Measurements from ENCODE around the gene TGM6. TPM values are rescaled to one million over a fixed set of nuclear protein-coding genes. Genes with fewer than 3 reads are reported as not detected.
A peak's percentile ranks its signal among the peaks of the same experiment; 100 is the strongest.

TGM6 gene
- polyA plus RNA-seq, 1 donor, result not detected

DNA sequence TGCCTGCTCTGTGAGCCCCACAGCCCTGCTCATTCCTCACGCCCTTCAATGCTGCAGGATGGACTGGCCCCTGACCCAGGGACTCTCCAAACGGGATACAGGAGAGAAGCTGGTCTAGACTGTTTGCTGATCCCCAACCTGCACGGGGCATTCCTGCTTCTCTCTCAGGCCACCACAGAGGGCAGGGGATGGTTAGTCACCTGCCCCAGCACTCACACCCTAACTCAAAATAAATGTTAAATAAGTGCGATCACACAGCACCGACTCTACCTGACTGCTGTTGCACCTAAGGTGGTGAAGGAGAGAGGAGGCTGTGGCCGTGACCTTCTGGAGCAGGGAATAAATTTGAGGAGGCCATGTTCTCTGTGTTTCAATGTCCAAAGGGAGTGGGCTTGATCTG is 39.9 kb upstream of the TGM6 start:
- H3K36me3 ChIP-seq (ENCODE audit: control insufficient read depth, insufficient read depth, low read length), result no peaks in the 10 kb centered on the region
- H3K9me3 ChIP-seq (ENCODE audit: control insufficient read depth, low read depth, low read length), result no peaks in the 10 kb centered on the region
- H3K4me1 ChIP-seq (ENCODE audit: control insufficient read depth, insufficient read depth, low read length), result no peaks in the 10 kb centered on the region
- H3K27me3 ChIP-seq (ENCODE audit: control insufficient read depth, insufficient read depth, low read length), result no peaks in the 10 kb centered on the region
- H3K27ac ChIP-seq (ENCODE audit: low read length), result no peak overlapping the region
- no CpG with 5 or more reads among the region's 6 CpGs for WGBS (ENCODE audit: insufficient coverage, low lambda C conversion rate)
- no peak overlapping the region for H3K4me3 ChIP-seq (ENCODE audit: low read length)
- DNase-seq, result no peak

DNA sequence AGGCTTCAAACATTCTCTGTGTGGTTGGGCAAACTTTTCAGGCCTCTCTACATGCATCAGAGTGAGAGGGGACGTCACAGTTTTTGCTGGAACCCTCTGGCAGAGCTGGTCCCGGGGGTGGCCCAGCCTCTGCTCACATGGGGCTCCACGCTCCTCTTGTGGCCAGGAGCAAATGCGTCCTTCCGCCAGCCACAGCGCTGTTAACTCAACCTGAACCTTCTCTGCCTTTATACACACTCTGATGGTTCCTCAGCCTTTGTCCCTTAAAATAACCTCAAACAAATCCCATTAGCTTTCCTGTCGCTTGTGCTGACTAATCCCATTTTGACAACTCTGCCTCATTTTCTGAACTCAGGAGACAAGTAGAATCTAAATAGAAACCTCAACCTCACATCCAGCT is 39.4 kb upstream of the TGM6 start:
- Histone ChIP-seq H3K9me3 (ENCODE audit: control insufficient read depth, low read depth, low read length) (no peaks in the 10 kb centered on the region), H3K27ac (ENCODE audit: low read length) (no peak overlapping the region), H3K27me3 (ENCODE audit: control insufficient read depth, insufficient read depth, low read length) (no peaks in the 10 kb centered on the region), H3K4me3 (ENCODE audit: low read length) (no peak overlapping the region), H3K4me1 (ENCODE audit: control insufficient read depth, insufficient read depth, low read length) (no peaks in the 10 kb centered on the region), H3K36me3 (ENCODE audit: control insufficient read depth, insufficient read depth, low read length) (no peaks in the 10 kb centered on the region)
- no peak for DNase-seq
- WGBS (ENCODE audit: insufficient coverage, low lambda C conversion rate), result 83% methylated on average over 1 of the region's 7 CpGs

DNA sequence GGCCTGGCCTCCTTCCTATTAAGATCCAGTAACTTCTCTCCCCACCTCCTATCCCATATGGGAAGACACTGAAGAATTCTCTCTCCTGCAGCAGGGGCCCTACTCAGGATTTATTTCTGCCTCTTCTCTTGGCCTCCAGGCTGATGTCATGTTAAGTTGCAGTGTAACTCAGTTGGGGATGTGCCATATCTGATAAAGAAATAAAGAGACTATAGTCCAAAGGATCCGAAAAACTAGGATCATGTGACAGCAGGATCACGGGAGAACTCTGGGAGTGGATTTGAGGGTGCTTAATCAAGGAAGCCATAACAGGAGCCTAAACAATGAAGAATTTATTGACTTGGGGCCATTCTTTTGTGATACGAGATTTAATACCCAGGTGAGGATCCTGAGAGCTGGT is 38.5 kb upstream of the TGM6 start:
- Histone ChIP-seq H3K9me3 (ENCODE audit: control insufficient read depth, low read depth, low read length) (no peaks in the 10 kb centered on the region), H3K4me3 (ENCODE audit: low read length) (no peak overlapping the region)
- peak in 1 of 2 donors; percentile 24 for DNase-seq

DNA sequence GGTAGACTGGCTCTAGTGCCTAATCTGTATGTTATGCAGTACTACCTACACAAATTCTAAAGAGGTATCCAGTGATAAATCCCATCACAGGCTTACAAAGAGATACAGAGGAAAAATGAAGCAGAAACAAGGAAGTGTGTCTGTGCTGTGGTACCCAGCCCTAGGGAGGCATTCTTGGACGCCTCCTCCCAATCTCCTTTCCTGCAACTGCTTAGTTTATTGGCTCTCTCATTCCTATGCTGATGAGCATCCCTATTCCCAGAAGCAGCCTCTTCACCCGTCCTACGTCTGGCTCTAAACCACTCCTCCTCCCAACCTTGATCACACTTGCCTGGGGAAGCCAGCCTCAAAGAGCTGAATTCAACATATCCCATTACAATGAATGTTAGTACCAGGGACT is 34.5 kb upstream of the TGM6 start:
- H3K4me1 ChIP-seq (ENCODE audit: control insufficient read depth, insufficient read depth, low read length), result no peaks in the 10 kb centered on the region
- peaks cover 2% of the 10 kb centered on the region for H3K27me3 ChIP-seq (ENCODE audit: control insufficient read depth, insufficient read depth, low read length)
- H3K36me3 ChIP-seq (ENCODE audit: control insufficient read depth, insufficient read depth, low read length), result no peaks in the 10 kb centered on the region
- H3K9me3 ChIP-seq (ENCODE audit: control insufficient read depth, low read depth, low read length), result no peaks in the 10 kb centered on the region
- no peak for DNase-seq
- no peak overlapping the region for H3K27ac ChIP-seq (ENCODE audit: low read length)
- H3K4me3 ChIP-seq (ENCODE audit: low read length), result no peak overlapping the region
- WGBS (ENCODE audit: insufficient coverage, low lambda C conversion rate), result no CpG with 5 or more reads among the region's 3 CpGs

More for the DNA sequence above, 38.5 kb upstream of the TGM6 start:
- no peak overlapping the region for H3K27ac ChIP-seq (ENCODE audit: low read length)
- H3K27me3 ChIP-seq (ENCODE audit: control insufficient read depth, insufficient read depth, low read length), result no peaks in the 10 kb centered on the region
- no peaks in the 10 kb centered on the region for H3K36me3 ChIP-seq (ENCODE audit: control insufficient read depth, insufficient read depth, low read length)
- H3K4me1 ChIP-seq (ENCODE audit: control insufficient read depth, insufficient read depth, low read length), result no peaks in the 10 kb centered on the region
- WGBS (ENCODE audit: insufficient coverage, low lambda C conversion rate), result no CpG with 5 or more reads among the region's 3 CpGs

DNA sequence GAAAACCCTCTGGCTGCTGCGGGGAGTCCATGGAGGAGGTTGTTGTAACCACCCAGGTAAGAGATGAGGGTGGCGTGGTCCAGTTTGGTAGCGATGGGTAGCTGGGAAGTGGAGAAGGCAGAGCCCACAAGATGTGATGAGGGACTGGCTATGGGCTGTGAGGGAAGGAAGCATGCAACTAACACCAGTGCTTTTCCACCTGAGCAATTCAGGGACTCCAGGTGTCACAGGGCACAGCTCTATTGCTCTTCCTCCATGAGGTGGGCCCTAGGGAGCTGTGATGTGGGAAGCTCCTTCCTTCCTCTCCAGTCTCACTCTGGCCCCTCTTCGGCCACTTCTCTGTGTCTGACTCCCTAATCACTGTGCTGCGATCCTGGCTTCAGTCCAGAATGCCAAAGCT is 32.4 kb upstream of the TGM6 start:
- peaks cover 2% of the 10 kb centered on the region for H3K27me3 ChIP-seq (ENCODE audit: control insufficient read depth, insufficient read depth, low read length)
- no peak overlapping the region for H3K27ac ChIP-seq (ENCODE audit: low read length)
- no peaks in the 10 kb centered on the region for H3K36me3 ChIP-seq (ENCODE audit: control insufficient read depth, insufficient read depth, low read length)
- no peaks in the 10 kb centered on the region for H3K4me1 ChIP-seq (ENCODE audit: control insufficient read depth, insufficient read depth, low read length)
- no CpG with 5 or more reads among the region's 5 CpGs for WGBS (ENCODE audit: insufficient coverage, low lambda C conversion rate)
- no peak overlapping the region for H3K4me3 ChIP-seq (ENCODE audit: low read length)
- H3K9me3 ChIP-seq (ENCODE audit: control insufficient read depth, low read depth, low read length), result no peaks in the 10 kb centered on the region
- no peak for DNase-seq

DNA sequence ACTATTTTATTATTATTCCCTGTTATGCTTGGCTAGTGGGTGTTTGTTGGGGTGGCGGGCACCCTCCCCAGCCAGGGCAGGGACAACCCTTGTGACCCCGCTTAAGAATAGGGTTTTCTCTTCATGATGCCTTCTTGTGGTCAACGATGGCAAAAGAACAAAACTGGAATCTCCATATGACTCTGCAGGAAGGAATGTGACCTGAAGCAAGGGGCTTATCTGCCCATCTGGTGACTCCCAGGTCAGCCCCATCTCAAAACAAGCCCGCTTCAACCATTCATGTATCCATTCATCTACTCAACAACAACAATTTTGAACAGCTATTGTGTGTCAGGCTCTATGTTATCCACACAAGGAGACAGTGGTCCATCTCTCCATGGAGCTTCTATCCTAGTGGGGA is 30.9 kb upstream of the TGM6 start:
- Histone ChIP-seq H3K9me3 (ENCODE audit: control insufficient read depth, low read depth, low read length) (no peaks in the 10 kb centered on the region), H3K27me3 (ENCODE audit: control insufficient read depth, insufficient read depth, low read length) (peaks cover 4% of the 10 kb centered on the region), H3K36me3 (ENCODE audit: control insufficient read depth, insufficient read depth, low read length) (no peaks in the 10 kb centered on the region), H3K4me1 (ENCODE audit: control insufficient read depth, insufficient read depth, low read length) (no peaks in the 10 kb centered on the region), H3K4me3 (ENCODE audit: low read length) (no peak overlapping the region), H3K27ac (ENCODE audit: low read length) (no peak overlapping the region)
- DNase-seq, result no peak
- WGBS (ENCODE audit: insufficient coverage, low lambda C conversion rate), result no CpG with 5 or more reads among the region's 4 CpGs

DNA sequence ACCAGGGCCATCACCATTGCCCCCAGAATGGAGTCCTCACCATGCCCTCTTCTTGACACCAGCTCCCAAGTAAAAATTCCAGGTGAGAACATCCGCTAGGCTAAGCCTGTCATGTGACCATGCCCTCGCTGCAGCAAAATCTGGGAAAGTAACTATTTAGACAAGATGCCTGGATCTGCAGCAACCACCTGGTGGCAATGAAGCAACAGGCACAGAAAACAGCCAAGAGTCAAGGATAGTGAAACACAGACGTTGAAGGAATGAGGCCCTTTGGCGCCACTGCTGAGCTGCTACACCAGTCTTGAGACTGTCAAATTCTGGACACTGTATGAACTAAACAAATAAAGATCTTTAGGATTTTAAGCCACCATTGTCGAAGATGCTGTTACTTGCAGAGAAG is 30.1 kb upstream of the TGM6 start:
- DNase-seq, result no peak
- H3K4me1 ChIP-seq (ENCODE audit: control insufficient read depth, insufficient read depth, low read length), result no peaks in the 10 kb centered on the region
- H3K4me3 ChIP-seq (ENCODE audit: low read length), result no peak overlapping the region
- H3K36me3 ChIP-seq (ENCODE audit: control insufficient read depth, insufficient read depth, low read length), result no peaks in the 10 kb centered on the region
- no peak overlapping the region for H3K27ac ChIP-seq (ENCODE audit: low read length)
- WGBS (ENCODE audit: insufficient coverage, low lambda C conversion rate), result 100% methylated on average over 1 of the region's 5 CpGs
- peaks cover 4% of the 10 kb centered on the region for H3K27me3 ChIP-seq (ENCODE audit: control insufficient read depth, insufficient read depth, low read length)
- no peaks in the 10 kb centered on the region for H3K9me3 ChIP-seq (ENCODE audit: control insufficient read depth, low read depth, low read length)

DNA sequence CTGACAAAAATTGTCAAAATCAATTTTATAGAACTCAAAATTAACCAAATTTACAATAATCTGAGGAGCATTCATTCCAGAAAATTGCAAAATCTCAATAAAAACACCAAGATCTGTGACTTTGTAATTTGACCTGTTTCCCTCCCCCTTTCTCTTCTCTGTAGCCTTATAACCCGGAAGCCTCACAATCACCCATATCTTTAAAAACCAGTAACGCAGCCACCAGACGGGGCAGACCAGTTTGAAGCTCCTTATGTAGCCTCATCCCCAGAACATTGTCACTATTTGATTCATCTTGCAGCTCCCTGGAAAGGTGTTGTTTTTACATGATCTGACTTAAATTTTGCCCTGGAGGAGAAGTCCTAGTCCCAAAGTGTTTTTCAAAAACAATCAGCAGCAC is 27.5 kb upstream of the TGM6 start:
- Histone ChIP-seq H3K4me3 (ENCODE audit: low read length) (no peak overlapping the region), H3K27ac (ENCODE audit: low read length) (no peak overlapping the region), H3K36me3 (ENCODE audit: control insufficient read depth, insufficient read depth, low read length) (no peaks in the 10 kb centered on the region), H3K27me3 (ENCODE audit: control insufficient read depth, insufficient read depth, low read length) (peaks cover 7% of the 10 kb centered on the region), H3K4me1 (ENCODE audit: control insufficient read depth, insufficient read depth, low read length) (no peaks in the 10 kb centered on the region), H3K9me3 (ENCODE audit: control insufficient read depth, low read depth, low read length) (no peaks in the 10 kb centered on the region)
- WGBS (ENCODE audit: insufficient coverage, low lambda C conversion rate), result no CpG with 5 or more reads among the region's 3 CpGs
- no peak for DNase-seq

DNA sequence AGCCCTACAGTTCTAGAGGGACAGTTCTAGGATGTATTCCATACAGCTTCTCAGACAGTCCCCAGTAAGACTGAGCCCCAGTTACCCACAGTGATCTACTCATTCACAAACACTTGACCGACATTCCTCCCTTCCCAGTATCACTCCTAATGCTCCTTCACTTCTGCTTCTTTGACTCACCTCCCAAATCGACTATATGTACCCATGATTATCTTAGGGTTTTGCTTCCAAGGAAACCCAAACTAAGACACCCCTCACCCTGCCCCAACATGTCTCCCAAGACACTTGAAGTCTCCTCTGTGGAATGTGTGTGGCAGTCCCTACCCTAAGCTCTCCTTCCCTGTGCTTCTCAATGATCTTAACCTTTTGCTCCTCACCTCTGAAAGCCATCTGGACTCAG is 23.6 kb upstream of the TGM6 start:
- H3K9me3 ChIP-seq (ENCODE audit: control insufficient read depth, low read depth, low read length), result peaks cover 4% of the 10 kb centered on the region
- WGBS (ENCODE audit: insufficient coverage, low lambda C conversion rate), result no CpG with 5 or more reads among the region's 2 CpGs

DNA sequence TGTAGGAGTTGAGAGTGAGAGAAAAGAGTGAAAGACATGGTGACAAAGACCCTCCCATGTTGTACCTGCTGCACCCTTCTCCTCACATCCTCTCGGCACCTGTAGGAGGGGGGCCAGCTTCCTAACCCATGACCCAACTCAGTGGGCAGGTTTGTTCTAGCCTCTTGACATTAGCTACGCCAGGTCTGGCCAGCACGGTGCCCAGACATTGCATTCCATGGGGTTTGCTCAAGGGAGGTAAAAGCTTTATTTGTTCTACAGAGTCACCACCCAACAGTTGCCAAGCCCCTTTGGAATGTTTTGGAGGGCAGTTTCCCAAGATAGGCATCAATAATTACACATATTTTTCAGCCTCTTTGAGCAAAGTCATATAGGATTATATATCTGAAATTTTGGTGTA is 22.7 kb upstream of the TGM6 start:
- Histone ChIP-seq H3K27ac (ENCODE audit: low read length) (no peak overlapping the region), H3K36me3 (ENCODE audit: control insufficient read depth, insufficient read depth, low read length) (no peaks in the 10 kb centered on the region), H3K27me3 (ENCODE audit: control insufficient read depth, insufficient read depth, low read length) (peaks cover 5% of the 10 kb centered on the region), H3K4me1 (ENCODE audit: control insufficient read depth, insufficient read depth, low read length) (no peaks in the 10 kb centered on the region), H3K4me3 (ENCODE audit: low read length) (no peak overlapping the region), H3K9me3 (ENCODE audit: control insufficient read depth, low read depth, low read length) (peaks cover 4% of the 10 kb centered on the region)
- no peak for DNase-seq
- WGBS (ENCODE audit: insufficient coverage, low lambda C conversion rate), result no CpG with 5 or more reads among the region's 3 CpGs

More for the DNA sequence above, 23.6 kb upstream of the TGM6 start:
- Histone ChIP-seq H3K36me3 (ENCODE audit: control insufficient read depth, insufficient read depth, low read length) (no peaks in the 10 kb centered on the region), H3K27ac (ENCODE audit: low read length) (no peak overlapping the region), H3K4me1 (ENCODE audit: control insufficient read depth, insufficient read depth, low read length) (no peaks in the 10 kb centered on the region), H3K27me3 (ENCODE audit: control insufficient read depth, insufficient read depth, low read length) (peaks cover 5% of the 10 kb centered on the region), H3K4me3 (ENCODE audit: low read length) (no peak overlapping the region)
- DNase-seq, result no peak

DNA sequence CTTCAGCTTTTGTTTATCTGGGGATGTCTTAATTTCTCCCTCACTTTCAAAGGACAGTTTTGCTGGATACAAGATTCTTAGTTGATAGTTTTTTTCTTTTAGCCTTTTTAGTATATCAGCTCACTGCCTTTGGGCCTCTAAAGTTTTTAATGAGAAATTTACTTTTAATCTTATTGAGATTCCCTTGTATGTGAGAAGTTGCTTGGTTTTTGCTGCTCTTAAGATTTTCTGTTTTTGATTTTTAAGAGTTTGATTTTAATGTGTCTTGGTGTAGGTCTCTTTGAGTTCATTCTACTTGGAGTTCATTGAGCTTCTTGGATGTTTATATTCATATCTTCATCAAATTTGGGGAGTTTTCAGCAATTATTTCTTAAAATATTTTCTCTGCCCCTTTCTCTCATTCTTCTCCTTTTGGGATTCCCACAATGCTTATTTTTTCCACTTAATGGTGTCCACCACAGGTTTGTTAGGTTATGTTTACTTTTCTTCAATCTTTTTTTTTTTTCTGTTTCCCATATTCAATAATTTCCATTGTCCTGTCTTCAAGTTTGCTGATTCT is 19.6 kb upstream of the TGM6 start:
- H3K27ac ChIP-seq (ENCODE audit: low read length), result no peak overlapping the region
- no peak overlapping the region for H3K4me3 ChIP-seq (ENCODE audit: low read length)
- H3K36me3 ChIP-seq (ENCODE audit: control insufficient read depth, insufficient read depth, low read length), result no peaks in the 10 kb centered on the region
- H3K27me3 ChIP-seq (ENCODE audit: control insufficient read depth, insufficient read depth, low read length), result peaks cover 3% of the 10 kb centered on the region
- no peak for DNase-seq
- H3K9me3 ChIP-seq (ENCODE audit: control insufficient read depth, low read depth, low read length), result peaks cover 4% of the 10 kb centered on the region
- no peaks in the 10 kb centered on the region for H3K4me1 ChIP-seq (ENCODE audit: control insufficient read depth, insufficient read depth, low read length)

All from large intestine (tissue), 3 donors.